Measurements from ENCODE around the gene MRPL48. TPM values are rescaled to one million over a fixed set of nuclear protein-coding genes. Genes with fewer than 3 reads are reported as not detected.
A peak's percentile ranks its signal among the peaks of the same experiment; 100 is the strongest.
"Not testable (repeated sequence)": the region's sequence is repeated elsewhere in the genome, so short reads cannot be mapped to it uniquely, and the experiment has no call there.

The MRPL48 gene
- total RNA-seq, 1 experiment from 2014 or later = 38.7 TPM

GRCh38 chr11:73784734-73785133 lies 2.9 kb upstream of the MRPL48 start (continued):
- TF ChIP-seq KAT7 (CRISPR knock-in tag; IDR thresholded peaks at IDR 0.05; ENCODE audit: borderline replicate concordance) = no peak
- TF ChIP-seq ATF2 (CRISPR knock-in tag; IDR thresholded peaks at IDR 0.05; ENCODE audit: borderline replicate concordance, low read depth) = no peak
- TF ChIP-seq MAX (CRISPR knock-in tag; IDR thresholded peaks at IDR 0.05) = no peak

- H3K9me3 Mint-ChIP-seq; H3K27me3 Mint-ChIP-seq (ENCODE audit: low read depth); H3K4me3 Mint-ChIP-seq; DNase-seq (ENCODE audit: low spot score); ATAC-seq; H3K36me3 Mint-ChIP-seq: not testable (repeated sequence)
- CTCF ChIA-PET = interaction anchor here (0.6 to 1.8 kb wide), 5 partner anchors 25 to 668 kb away, joined by 3 to 7 read pairs (median 4); partner anchors contain the start of gene RAB6A
- Mint-ChIP-seq H3K4me1 (peaks cover 13% of the 10 kb centered on the region), H3K27ac (peak overlapping the region; percentile 79; the same call in 1 of the 2 replicates)
- POLR2A ChIA-PET = interaction anchor here (0.6 to 1.0 kb wide), 3 partner anchors 10 to 70 kb away, joined by 4 to 5 read pairs (median 5); no protein-coding TSS in a partner anchor
Observed at GRCh38 chr11:73785467-73785866, 2.2 kb upstream of the MRPL48 start.

- POLR2A ChIA-PET = interaction anchor here (0.6 to 2.3 kb wide), 2 partner anchors 8 to 24 kb away, joined by 3 to 21 read pairs; no protein-coding TSS in a partner anchor
- ATAC-seq (no peak), DNase-seq (ENCODE audit: low spot score) (no peak)
- H3K27ac Mint-ChIP-seq = peak overlapping the region; percentile 99
- H3K4me1 Mint-ChIP-seq = peaks cover 14% of the 10 kb centered on the region
- no peaks in the 10 kb centered on the region for H3K36me3 Mint-ChIP-seq
- H3K9me3 Mint-ChIP-seq = no peaks in the 10 kb centered on the region
- CTCF ChIA-PET = interaction anchor here (1.1 kb wide), 1 partner anchor 144 kb away, joined by 3 read pairs; no protein-coding TSS in a partner anchor
- no peak for TF ChIP-seq KAT7 (CRISPR knock-in tag; IDR thresholded peaks at IDR 0.05; ENCODE audit: borderline replicate concordance)
- no peak for TF ChIP-seq IRF1 (CRISPR knock-in tag; IDR thresholded peaks at IDR 0.05)
- no peak for TF ChIP-seq NFATC4 (CRISPR knock-in tag; IDR thresholded peaks at IDR 0.05)
- no peak for TF ChIP-seq ZNF263 (CRISPR knock-in tag; IDR thresholded peaks at IDR 0.05; ENCODE audit: low read depth)
- TF ChIP-seq ZNF425 (CRISPR knock-in tag; conservative IDR thresholded peaks at IDR 0.05) = no peak
- no peaks in the 10 kb centered on the region for H3K27me3 Mint-ChIP-seq (ENCODE audit: low read depth)
- peak overlapping the region; percentile 95 for H3K4me3 Mint-ChIP-seq
Observed at GRCh38 chr11:73787051-73787642, 527 bp upstream of the MRPL48 start.

- Mint-ChIP-seq H3K9me3 (no peaks in the 10 kb centered on the region), H3K4me3 (peak overlapping the region; percentile 95), H3K4me1 (peaks cover 9% of the 10 kb centered on the region), H3K36me3 (no peaks in the 10 kb centered on the region), H3K27ac (peak overlapping the region; percentile 84; the same call in 1 of the 2 replicates), H3K27me3 (ENCODE audit: low read depth) (no peaks in the 10 kb centered on the region)
- no peak for TF ChIP-seq TCF7 (CRISPR knock-in tag; IDR thresholded peaks at IDR 0.05; ENCODE audit: low read depth)
- no peak for TF ChIP-seq TEAD1 (CRISPR knock-in tag; IDR thresholded peaks at IDR 0.05)
- TF ChIP-seq ZBTB43 (CRISPR knock-in tag; IDR thresholded peaks at IDR 0.05) = no peak
- TF ChIP-seq ETV6 (CRISPR knock-in tag; IDR thresholded peaks at IDR 0.05) = no peak
- TF ChIP-seq SOX15 (CRISPR knock-in tag; IDR thresholded peaks at IDR 0.05) = no peak
- TF ChIP-seq NFYB (CRISPR knock-in tag; conservative IDR thresholded peaks at IDR 0.05; ENCODE audit: low read depth) = no peak
- no peak for TF ChIP-seq FOXJ3 (CRISPR knock-in tag; IDR thresholded peaks at IDR 0.05; ENCODE audit: borderline replicate concordance)
- TF ChIP-seq E2F5 (CRISPR knock-in tag; IDR thresholded peaks at IDR 0.05) = no peak
- no peak for TF ChIP-seq GTF2I (CRISPR knock-in tag; conservative IDR thresholded peaks at IDR 0.05)
- no peak for TF ChIP-seq ZNF425 (CRISPR knock-in tag; conservative IDR thresholded peaks at IDR 0.05)
- TF ChIP-seq ZNF219 (CRISPR knock-in tag; IDR thresholded peaks at IDR 0.05; ENCODE audit: borderline replicate concordance) = no peak
- DNase-seq (ENCODE audit: low spot score) = no peak
- ChIA-PET POLR2A (no interaction called here), CTCF (no interaction called here)
- no peak for ATAC-seq
Observed at GRCh38 chr11:73789279-73789670, 1.6 kb downstream of the MRPL48 start.
